ENCODE data around the gene HEPN1. TPM values are rescaled to one million over a fixed set of nuclear protein-coding genes. Genes with fewer than 3 reads are reported as not detected.

HEPN1 gene
- total and polyA plus RNA-seq, 2 of the 8 experiments (the other 6 are each of a cell fraction or from before 2014, with no cell fraction given), result not detected

DNA sequence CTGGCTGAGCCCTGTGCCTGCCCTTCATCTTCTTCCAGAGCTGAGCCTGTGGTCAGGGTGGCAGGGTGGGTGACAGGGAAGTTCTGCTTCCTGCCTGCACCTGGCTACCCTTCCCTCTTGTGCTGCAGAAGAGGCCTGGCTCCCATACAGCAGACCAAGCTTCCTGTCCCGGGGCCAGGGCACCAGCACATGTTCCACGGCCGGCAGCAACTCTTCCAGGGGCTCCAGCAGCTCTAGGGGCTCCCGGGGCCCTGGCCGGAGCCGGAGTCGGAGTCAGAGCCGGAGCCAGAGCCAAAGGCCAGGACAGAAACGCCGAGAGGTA is 38.8 kb upstream of the HEPN1 start:
- no peak overlapping the region for H2BK5ac ChIP-seq (ENCODE audit: low read depth, low read length)
- peaks cover 0 to 14% (median 8%) of the 10 kb centered on the region in 4 experiments; a peak in 5 of 7 replicates for H3K4me1 ChIP-seq (replicated peaks in 1 of 4; ENCODE audit: control insufficient read depth in 3 of 4, insufficient read depth in 4 of 4, low read length in 3 of 4)
- peaks cover 0 to 8% (median 7%) of the 10 kb centered on the region in 4 experiments; a peak in 6 of 7 replicates for H3K27me3 ChIP-seq (replicated peaks in 1 of 4; ENCODE audit: control insufficient read depth in 3 of 4, extremely low read depth in 1 of 4, insufficient read depth in 3 of 4, low read length in 3 of 4)
- no peak overlapping the region for H2AFZ ChIP-seq (ENCODE audit: low read length)
- no peak overlapping the region for H3K23ac ChIP-seq (ENCODE audit: insufficient read length)
- H3K9ac ChIP-seq (replicated peaks in 1 of 4; ENCODE audit: extremely low read depth in 1 of 4, low read depth in 3 of 4, low read length in 3 of 4), result no peak overlapping the region
- H2AK5ac ChIP-seq (ENCODE audit: low read depth, low read length), result no peak overlapping the region; the same call in 1 of the 2 replicates
- WGBS, 2 experiments (ENCODE audit: extremely low coverage in 1 of 2, insufficient coverage in 1 of 2, insufficient read length in 1 of 2, insufficient replicate concordance in 2 of 2, low coverage in 1 of 2, low lambda C conversion rate in 2 of 2, missing lambda C conversion rate in 1 of 2), result 84% methylated on average over 10 of the region's 10 CpGs; no CpG with 5 or more reads in 1 of the 2 experiments
- no peak overlapping the region for H4K5ac ChIP-seq (ENCODE audit: insufficient read length, low read depth, low read length)
- TF ChIP-seq CHD2 (IDR thresholded peaks at IDR 0.05; ENCODE audit: low read length), result no peak
- TF ChIP-seq CBX8 (IDR thresholded peaks at IDR 0.05; ENCODE audit: borderline replicate concordance, low read depth, low read length), result no peak
- no peak for TF ChIP-seq BRCA1 (IDR thresholded peaks at IDR 0.05; ENCODE audit: low read depth, low read length)
- TF ChIP-seq, protein P1, sequence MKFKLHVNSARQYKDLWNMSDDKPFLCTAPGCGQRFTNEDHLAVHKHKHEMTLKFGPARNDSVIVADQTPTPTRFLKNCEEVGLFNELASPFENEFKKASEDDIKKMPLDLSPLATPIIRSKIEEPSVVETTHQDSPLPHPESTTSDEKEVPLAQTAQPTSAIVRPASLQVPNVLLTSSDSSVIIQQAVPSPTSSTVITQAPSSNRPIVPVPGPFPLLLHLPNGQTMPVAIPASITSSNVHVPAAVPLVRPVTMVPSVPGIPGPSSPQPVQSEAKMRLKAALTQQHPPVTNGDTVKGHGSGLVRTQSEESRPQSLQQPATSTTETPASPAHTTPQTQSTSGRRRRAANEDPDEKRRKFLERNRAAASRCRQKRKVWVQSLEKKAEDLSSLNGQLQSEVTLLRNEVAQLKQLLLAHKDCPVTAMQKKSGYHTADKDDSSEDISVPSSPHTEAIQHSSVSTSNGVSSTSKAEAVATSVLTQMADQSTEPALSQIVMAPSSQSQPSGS (IDR thresholded peaks at IDR 0.05; ENCODE audit: low read length), result no peak
- TF ChIP-seq RAD21 (IDR thresholded peaks at IDR 0.05 in 1 of 2, conservative IDR thresholded peaks at IDR 0.05 in 1 of 2; ENCODE audit: low read depth in 2 of 2, low read length in 2 of 2), result no peak
- no peak for TF ChIP-seq NANOG (IDR thresholded peaks at IDR 0.05; ENCODE audit: insufficient read depth, low read depth, low read length, poor library complexity, severe bottlenecking)
- no peak overlapping the region for H3K4me3 ChIP-seq (ENCODE audit: extremely low read depth in 1 of 4, insufficient read depth in 2 of 4, low read depth in 3 of 4, low read length in 4 of 4)
- no peak overlapping the region for H2BK20ac ChIP-seq (ENCODE audit: low read length)
- H3K4me2 ChIP-seq (ENCODE audit: insufficient read depth in 1 of 2, low read depth in 2 of 2, low read length in 2 of 2), result no peak overlapping the region
- ChIA-PET POLR2A (ENCODE audit: partially characterized antibody) (interaction anchor here (1.3 to 1.4 kb wide), 2 partner anchors 14 to 89 kb away, joined by 3 read pairs; partner anchors contain the start of gene ROBO3), CTCF (ENCODE audit: partially characterized antibody) (interaction anchor here (1.0 to 1.6 kb wide), 5 partner anchors 9 to 83 kb away, joined by 3 to 4 read pairs (median 3); partner anchors contain the start of gene ROBO4)
- FAIRE-seq (no peak), DNase-seq (ENCODE audit: low read depth in 1 of 2, low spot score in 2 of 2) (no peak)
- no peaks in the 10 kb centered on the region for H3K9me3 ChIP-seq (ENCODE audit: insufficient read depth in 2 of 2, low read depth in 1 of 2, low read length in 1 of 2)
- no peak overlapping the region for H3K18ac ChIP-seq (ENCODE audit: extremely low read depth, low read length)
- no peak overlapping the region for H3K56ac ChIP-seq (replicated peaks; ENCODE audit: insufficient read length, low read depth, low read length)
- no peak overlapping the region for H3K27ac ChIP-seq (ENCODE audit: low read depth, low read length)
- no peak overlapping the region for H2BK120ac ChIP-seq (replicated peaks; ENCODE audit: low read depth, low read length)
- H3K79me1 ChIP-seq (ENCODE audit: low read depth, low read length), result no peaks in the 10 kb centered on the region
- H3K23me2 ChIP-seq (ENCODE audit: low read depth, low read length), result peaks cover 8% of the 10 kb centered on the region; the same call in 1 of the 2 replicates
- H2BK15ac ChIP-seq (ENCODE audit: low read length), result no peak overlapping the region
- no peak overlapping the region for H3K14ac ChIP-seq (ENCODE audit: insufficient read length)
- H4K20me1 ChIP-seq (replicated peaks in 1 of 2; ENCODE audit: control insufficient read depth in 1 of 2, insufficient read depth in 2 of 2, low read length in 2 of 2), result no peaks in the 10 kb centered on the region
- H3K36me3 ChIP-seq (ENCODE audit: control insufficient read depth in 2 of 4, insufficient read depth in 4 of 4, low read length in 3 of 4), result no peaks in the 10 kb centered on the region
- H4K8ac ChIP-seq (ENCODE audit: extremely low read depth, insufficient read depth, low read length), result no peak overlapping the region
- H3K4ac ChIP-seq (replicated peaks; ENCODE audit: insufficient read length, low read depth, low read length), result no peak overlapping the region
- no peaks in the 10 kb centered on the region for H3K79me2 ChIP-seq (ENCODE audit: control insufficient read depth in 1 of 2, insufficient read depth in 2 of 2, low read length in 2 of 2)
- H2BK12ac ChIP-seq (ENCODE audit: low read depth, low read length), result no peak overlapping the region
- H4K91ac ChIP-seq (replicated peaks; ENCODE audit: insufficient read length, low read length), result no peak overlapping the region
